HCT116 (cell line): ENCODE results near the gene FRY. TPM values are rescaled to one million over a fixed set of nuclear protein-coding genes. Genes with fewer than 3 reads are reported as not detected.

Experiments
- ATAC-seq: fragments of 200-7000 bp; cut with Tn5 transposase; 2 replicates; pipeline ENCODE4 v1.9.1; 2020; ENCODE audit warnings: mild to moderate bottlenecking, moderate library complexity
- BruUV-seq: library from RNA; stranded (reverse); fragments of 400-500 nt; replicated peaks from 2 replicates; lab custom pipeline; 2021; lab: Mats Ljungman, UMichigan
- CTCF ChIA-PET: fragments of 300-600 bp; sonication (Branson Sonifier 250); formaldehyde crosslinking; loops from one replicate; lab custom pipeline; 2021; ENCODE audit warnings: antibody characterized with exemption; lab: Charles Lee
- POLR2A ChIA-PET: fragments of 300-600, 350-600 bp; sonication (Branson Sonifier 250); formaldehyde crosslinking; loops from one replicate; lab custom pipeline; 2021; ENCODE audit warnings: antibody characterized with exemption; lab: Charles Lee
- RAD21 ChIA-PET, 2 experiments: fragments of 300-600 bp; sonication (Branson Sonifier 250); formaldehyde crosslinking; loops; one replicate each; lab custom pipeline; 2023; ENCODE audit warnings: low total read pairs in 2 of 2; ENCODE audit not compliant: uncharacterized antibody in 2 of 2, unreplicated experiment in 2 of 2, low non-redundant PET in 1 of 2; lab: Charles Lee
- DNase-seq: peaks from one replicate; pipeline ENCODE4 v3.0.0-alpha.2; 2010; ENCODE audit warnings: low read depth, low spot score
- H2AFZ ChIP-seq: fragments of 200-600 bp; shearing (Covaris generic), sonication (generic); 2 replicates; pipeline ENCODE4 v1.6.1; 2017; ENCODE audit warnings: low read depth, mixed run types, mixed read lengths, antibody characterized with exemption, low read length; ENCODE audit not compliant: poor library complexity, severe bottlenecking
- H3K27ac ChIP-seq: 2 replicates; pipeline ENCODE4 v1.5.1; 2012; ENCODE audit warnings: low read depth, low read length
- H3K27me3 ChIP-seq: fragments of 200-600 bp; sonication (generic); 2 replicates; pipeline ENCODE4 v1.6.1; 2016; ENCODE audit warnings: mixed run types, low read length, mixed read lengths; ENCODE audit not compliant: insufficient read depth
- H3K36me3 ChIP-seq, 2 experiments: fragments of 200-500 bp in 1 of 2; fragments of 200-600 bp in 1 of 2; sonication (Bioruptor generic) in 1 of 2; sonication (generic) in 1 of 2; 2 replicates each; pipeline versions ENCODE4 v1.5.1 to v1.6.1; 2014 to 2016; ENCODE audit warnings: low read length in 2 of 2, inconsistent platforms in 1 of 2, mixed read lengths in 1 of 2, mixed run types in 1 of 2; ENCODE audit not compliant: insufficient read depth in 2 of 2, control insufficient read depth in 1 of 2
- H3K4me1 ChIP-seq, 2 experiments: fragments of 200-600 bp in 1 of 2; sonication (generic) in 1 of 2; 2 replicates each; pipeline versions ENCODE4 v1.5.1 to v1.6.1; 2012 to 2017; ENCODE audit warnings: low read length in 2 of 2, inconsistent platforms in 1 of 2, mild to moderate bottlenecking in 1 of 2, mixed read lengths in 1 of 2, mixed run types in 1 of 2, moderate library complexity in 1 of 2; ENCODE audit not compliant: insufficient read depth in 2 of 2, control insufficient read depth in 1 of 2
- H3K4me2 ChIP-seq: fragments of 200-600 bp; sonication (generic); 2 replicates; pipeline ENCODE4 v1.6.1; 2017; ENCODE audit warnings: mixed run types, low read length, mixed read lengths
- H3K4me3 ChIP-seq, 2 experiments: fragments of 200-600 bp in 1 of 2; sonication (generic) in 1 of 2; replicated peaks in 1 of 2; 2 replicates each; pipeline ENCODE4 v1.5.1; 2011 to 2016; ENCODE audit warnings: low read length in 2 of 2, control low read depth in 1 of 2, low read depth in 1 of 2, mild to moderate bottlenecking in 1 of 2, mixed read lengths in 1 of 2, mixed run types in 1 of 2
- H3K79me2 ChIP-seq: fragments of 200-600 bp; sonication (generic); 2 replicates; pipeline ENCODE4 v1.6.1; 2017; ENCODE audit warnings: mild to moderate bottlenecking, mixed run types, low read length, moderate library complexity, mixed read lengths; ENCODE audit not compliant: insufficient read depth
- H3K9ac ChIP-seq: fragments of 200-600 bp; sonication (generic); 2 replicates; pipeline ENCODE4 v1.6.1; 2016; ENCODE audit warnings: low read length, mixed read lengths
- H3K9me2 ChIP-seq: fragments of 200-600 bp; sonication (generic), shearing (Covaris generic); 2 replicates; pipeline ENCODE4 v1.6.1; 2017; ENCODE audit warnings: mixed run types, mild to moderate bottlenecking, moderate library complexity; ENCODE audit not compliant: insufficient read depth
- H3K9me3 ChIP-seq, 2 experiments: fragments of 200-500 bp in 1 of 2; fragments of 200-600 bp in 1 of 2; sonication (Bioruptor generic) in 1 of 2; sonication (generic) in 1 of 2; 2 replicates each; pipeline ENCODE4 v1.6.1; 2014 to 2017; ENCODE audit warnings: low read length in 2 of 2, mixed read lengths in 2 of 2, inconsistent platforms in 1 of 2, low read depth in 1 of 2, mild to moderate bottlenecking in 1 of 2, mixed run types in 1 of 2, moderate library complexity in 1 of 2; ENCODE audit not compliant: control insufficient read depth in 1 of 2, insufficient read depth in 1 of 2
- H4K20me1 ChIP-seq: fragments of 200-600 bp; sonication (generic), shearing (Covaris generic); 2 replicates; pipeline ENCODE4 v1.6.1; 2017; ENCODE audit warnings: mixed run types, mild to moderate bottlenecking, moderate library complexity; ENCODE audit not compliant: insufficient read depth
- CBX3 ChIP-seq: IDR thresholded peaks from 2 replicates; pipeline ENCODE4 v1.6.1; 2012; ENCODE audit warnings: low read depth
- CTCF ChIP-seq, 3 experiments: fragments of 200-600 bp in 1 of 3; sonication (generic) in 1 of 3; IDR thresholded peaks in 2 of 3; conservative IDR thresholded peaks in 1 of 3; 2 replicates each; pipeline ENCODE4 v1.5.1; 2012 to 2017; ENCODE audit warnings: low read depth in 2 of 3, low read length in 2 of 3, antibody characterized with exemption in 1 of 3, borderline replicate concordance in 1 of 3, control low read depth in 1 of 3, mild to moderate bottlenecking in 1 of 3, mixed read lengths in 1 of 3, mixed run types in 1 of 3, moderate library complexity in 1 of 3; ENCODE audit not compliant: insufficient read depth in 1 of 3
- EGR1 ChIP-seq: IDR thresholded peaks from 2 replicates; pipeline ENCODE4 v1.6.1; 2012; ENCODE audit warnings: low read depth
- ELF1 ChIP-seq: IDR thresholded peaks from 2 replicates; pipeline ENCODE4 v1.6.1; 2012; ENCODE audit warnings: low read depth, borderline replicate concordance
- EZH2phosphoT487 ChIP-seq: fragments of 200-600 bp; IDR thresholded peaks from 2 replicates; pipeline ENCODE4 v1.6.1; 2018; ENCODE audit warnings: antibody characterized with exemption, borderline replicate concordance
- FOSL1 ChIP-seq: IDR thresholded peaks from 2 replicates; pipeline ENCODE4 v1.6.1; 2012; ENCODE audit warnings: low read depth
- MAX ChIP-seq: IDR thresholded peaks from 2 replicates; pipeline ENCODE4 v1.6.1; 2012
- POLR2A ChIP-seq: IDR thresholded peaks from 2 replicates; pipeline ENCODE4 v1.7.0; 2011; ENCODE audit warnings: borderline replicate concordance; ENCODE audit not compliant: insufficient read depth, insufficient read length; ENCODE audit errors: extremely low read depth
- POLR2AphosphoS5 ChIP-seq: IDR thresholded peaks from 2 replicates; pipeline ENCODE4 v1.6.1; 2011; ENCODE audit warnings: mild to moderate bottlenecking, low read depth, low read length, moderate library complexity
- RAD21 ChIP-seq: IDR thresholded peaks from 2 replicates; pipeline ENCODE4 v1.6.1; 2012; ENCODE audit warnings: low read depth, mild to moderate bottlenecking
- REST ChIP-seq: IDR thresholded peaks from 2 replicates; pipeline ENCODE4 v1.6.1; 2012; ENCODE audit warnings: low read depth
- SIN3A ChIP-seq: IDR thresholded peaks from 2 replicates; pipeline ENCODE4 v1.6.1; 2012; ENCODE audit warnings: low read depth
- SP1 ChIP-seq: IDR thresholded peaks from 2 replicates; pipeline ENCODE4 v1.6.1; 2012; ENCODE audit warnings: low read depth
- YY1 ChIP-seq: IDR thresholded peaks from 2 replicates; pipeline ENCODE4 v1.6.1; 2011; ENCODE audit warnings: low read length, low read depth, moderate library complexity, mild to moderate bottlenecking; ENCODE audit not compliant: insufficient replicate concordance; ENCODE audit errors: extremely low read depth
- ZBTB33 ChIP-seq: IDR thresholded peaks from 2 replicates; pipeline ENCODE4 v1.6.1; 2011; ENCODE audit warnings: mild to moderate bottlenecking, low read length, moderate library complexity; ENCODE audit not compliant: insufficient replicate concordance; ENCODE audit errors: extremely low read depth
- ZFX ChIP-seq: fragments of 450-650 bp; IDR thresholded peaks from 2 replicates; pipeline ENCODE4 v1.6.1; 2017
- ZNF274 ChIP-seq: fragments of 200-500 bp; sonication (Bioruptor generic); IDR thresholded peaks from 2 replicates; pipeline ENCODE4 v1.6.1; 2014; ENCODE audit warnings: mild to moderate bottlenecking, low read depth, low read length, inconsistent platforms
- intact Hi-C: fragments of 100-400 bp; cut with micrococcal nuclease; formaldehyde crosslinking; loops from 2 replicates; pipeline ENCODE4 v1.10.0; 2022
- total RNA-seq: library from RNA; stranded (reverse); gene quantifications from one replicate; pipeline ENCODE4 v1.2.1, GENCODE V29; 2021; ENCODE audit not compliant: unreplicated experiment

Gene FRY
- total RNA-seq, 1 experiment from 2014 or later = 1.4 TPM

GRCh38 chr13:32247887-32248286, 216.3 kb downstream of the FRY start (continued):
- TF ChIP-seq CTCF (IDR thresholded peaks at IDR 0.05 in 2 of 3, conservative IDR thresholded peaks at IDR 0.05 in 1 of 3; ENCODE audit: borderline replicate concordance in 1 of 3, insufficient read depth in 1 of 3, low read depth in 2 of 3, low read length in 2 of 3) (no peak), ZNF274 (no peak), EZH2phosphoT487 (no peak), CBX3 (no peak)

DNA sequence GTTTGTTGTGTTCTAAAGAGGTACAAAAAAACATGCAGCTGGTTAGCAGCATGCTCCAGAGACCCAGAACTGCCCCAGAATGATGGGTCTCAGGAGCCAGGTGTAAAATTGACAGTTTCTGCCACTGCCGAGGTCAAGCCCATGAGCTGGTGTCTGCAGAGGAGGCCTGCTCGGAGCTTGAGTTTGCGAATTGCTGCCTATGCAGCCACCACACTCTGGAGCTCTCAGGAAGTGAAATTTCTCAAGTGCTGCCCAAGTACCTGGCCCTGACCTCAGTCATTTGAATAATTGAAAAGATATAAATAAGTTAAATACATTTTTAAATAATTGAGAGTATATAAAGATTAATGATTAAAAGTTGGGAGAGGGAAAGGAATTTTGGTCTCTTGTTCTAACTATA, 217.2 kb downstream of the FRY start:
- CTCF ChIA-PET = no interaction called here
- H3K36me3 ChIP-seq = no peaks in the 10 kb centered on the region
- peaks cover 0 to 5% of the 10 kb centered on the region in 2 experiments; a peak in 1 of 4 replicates for H3K4me1 ChIP-seq
- no peaks in the 10 kb centered on the region for H3K9me3 ChIP-seq
- ATAC-seq (no peak), DNase-seq (no peak)
- no peaks in the 10 kb centered on the region for H3K27me3 ChIP-seq
- TF ChIP-seq SIN3A (no peak), YY1 (no peak), ZNF274 (no peak), EGR1 (no peak), POLR2A (no peak), CBX3 (no peak), SP1 (no peak), MAX (no peak), ELF1 (no peak), ZBTB33 (no peak), POLR2AphosphoS5 (no peak), EZH2phosphoT487 (no peak), REST (no peak), ZFX (no peak), FOSL1 (no peak), RAD21 (no peak)
- no peak overlapping the region for H2AFZ ChIP-seq
- POLR2A ChIA-PET = no interaction called here
- intact Hi-C loops = no loop called here
- H3K4me2 ChIP-seq = no peak overlapping the region
- H3K9me2 ChIP-seq = no peaks in the 10 kb centered on the region
- no peak overlapping the region for H3K27ac ChIP-seq
- H3K79me2 ChIP-seq = no peaks in the 10 kb centered on the region
- H3K9ac ChIP-seq = no peak overlapping the region
- RAD21 ChIA-PET = no interaction called here
- no peaks in the 10 kb centered on the region for H4K20me1 ChIP-seq
- no TSS peak for BruUV-seq
- H3K4me3 ChIP-seq = no peak overlapping the region
